GM12878 (cell line): ENCODE measurements around the gene RBM19. TPM values are rescaled to one million over a fixed set of nuclear protein-coding genes. Genes with fewer than 3 reads are reported as not detected.

Experiments used
- ATAC-seq: fragments of 200-7000 bp; cut with Tn5 transposase; 3 replicates; pipeline ENCODE4 v1.9.1; 2020; ENCODE audit warnings: mild to moderate bottlenecking, moderate library complexity
- BruUV-seq: library from RNA; stranded (reverse); fragments of 400-500 nt; replicated peaks from 2 replicates; lab custom pipeline; 2021; lab: Mats Ljungman, UMichigan
- CTCF ChIA-PET: fragments of 300-600 bp; sonication (Branson Sonifier 250); formaldehyde crosslinking; extraction: SDS; loops from one replicate; lab custom pipeline; 2021; ENCODE audit warnings: inconsistent platforms; lab: Yijun Ruan, JAX
- POLR2A ChIA-PET: fragments of 350-600 bp; formaldehyde crosslinking; extraction: SDS; loops from one replicate; lab custom pipeline; 2021; ENCODE audit warnings: inconsistent platforms; lab: Charles Lee
- RAD21 ChIA-PET: fragments of 300-600 bp; sonication (Branson Sonifier 250); formaldehyde crosslinking; loops from one replicate; lab custom pipeline; 2023; ENCODE audit warnings: antibody characterized with exemption; ENCODE audit not compliant: unreplicated experiment; lab: Charles Lee
- SMC1A ChIA-PET: fragments of 300-600 bp; sonication (Branson Sonifier 250); formaldehyde crosslinking; loops from one replicate; lab custom pipeline; 2023; ENCODE audit not compliant: unreplicated experiment, uncharacterized antibody; lab: Charles Lee
- DNase-seq: peaks from one replicate; pipeline ENCODE4 v3.0.0-alpha.2; 2011; ENCODE audit warnings: low read depth, low spot score
- FAIRE-seq: peaks from 3 replicates; lab custom pipeline; 2011; peaks lifted over from hg19 to GRCh38; lab: Jason Lieb, UNC
- H2AFZ ChIP-seq: 2 replicates; pipeline ENCODE4 v1.6.0; 2011; ENCODE audit warnings: low read depth, low read length, control low read depth; ENCODE audit not compliant: control insufficient read depth
- H3K27ac ChIP-seq: 2 replicates; pipeline ENCODE4 v1.5.1; 2011; ENCODE audit warnings: control low read depth; ENCODE audit not compliant: control insufficient read depth, insufficient read depth
- H3K27me3 ChIP-seq, 2 experiments: replicated peaks in 1 of 2; 2 replicates each; pipeline versions ENCODE4 v1.6.0 to v1.6.1; 2011; ENCODE audit warnings: low read length in 1 of 2; ENCODE audit not compliant: control insufficient read depth in 2 of 2, insufficient read depth in 2 of 2
- H3K36me3 ChIP-seq, 2 experiments: 2 replicates each; pipeline ENCODE4 v1.5.1; 2011; ENCODE audit warnings: low read length in 1 of 2; ENCODE audit not compliant: control insufficient read depth in 2 of 2, insufficient read depth in 2 of 2
- H3K4me1 ChIP-seq: 2 replicates; pipeline ENCODE4 v1.6.1; 2011; ENCODE audit warnings: mild to moderate bottlenecking, low read length, moderate library complexity, mixed read lengths; ENCODE audit not compliant: control insufficient read depth, insufficient read depth
- H3K4me2 ChIP-seq: 2 replicates; pipeline ENCODE4 v1.6.0; 2011; ENCODE audit warnings: control low read depth; ENCODE audit not compliant: control insufficient read depth, insufficient read depth
- H3K4me3 ChIP-seq: fragments of 200-600 bp; sonication (generic); 2 replicates; pipeline ENCODE4 v1.5.1; 2016
- H3K79me2 ChIP-seq: 2 replicates; pipeline ENCODE4 v1.6.0; 2011; ENCODE audit warnings: low read length; ENCODE audit not compliant: control insufficient read depth, insufficient read depth
- H3K9ac ChIP-seq: 2 replicates; pipeline ENCODE4 v1.8.0; 2011; ENCODE audit warnings: low read length, control low read depth, mixed read lengths; ENCODE audit not compliant: control insufficient read depth, insufficient read depth
- H3K9me3 ChIP-seq: replicated peaks from 3 replicates; pipeline ENCODE4 v1.5.1; 2011; ENCODE audit warnings: mild to moderate bottlenecking, low read length; ENCODE audit not compliant: control insufficient read depth, insufficient read depth
- H4K20me1 ChIP-seq: 2 replicates; pipeline ENCODE4 v1.6.0; 2011; ENCODE audit not compliant: control insufficient read depth, insufficient read depth
- CBX5 ChIP-seq: sonication (generic); IDR thresholded peaks from 2 replicates; pipeline ENCODE4 v1.6.1; 2016; ENCODE audit warnings: low read depth, moderate library complexity, mild to moderate bottlenecking, inconsistent platforms
- CEBPB ChIP-seq, 2 experiments: fragments of 150-350 bp in 1 of 2; IDR thresholded peaks; 2 replicates each; pipeline ENCODE4 v1.6.1; 2012 to 2014; ENCODE audit warnings: low read depth in 2 of 2, low read length in 2 of 2, borderline replicate concordance in 1 of 2, inconsistent platforms in 1 of 2
- CREM ChIP-seq: IDR thresholded peaks from 2 replicates; pipeline ENCODE4 v1.6.1; 2014; ENCODE audit warnings: antibody characterized with exemption, low read depth
- ETV6 ChIP-seq, 2 experiments: fragments of 450-650 bp in 1 of 2; IDR thresholded peaks in 1 of 2; conservative IDR thresholded peaks in 1 of 2; 2 replicates each; pipeline ENCODE4 v1.6.1; 2014; ENCODE audit warnings: antibody characterized with exemption in 1 of 2, borderline replicate concordance in 1 of 2, low read depth in 1 of 2, mild to moderate bottlenecking in 1 of 2, moderate library complexity in 1 of 2
- GABPA ChIP-seq: IDR thresholded peaks from 2 replicates; pipeline ENCODE4 v1.6.1; 2014; ENCODE audit warnings: antibody characterized with exemption, low read depth, mild to moderate bottlenecking, inconsistent platforms
- JUND ChIP-seq: IDR thresholded peaks from 2 replicates; pipeline ENCODE4 v1.6.1; 2012; ENCODE audit warnings: low read depth, mild to moderate bottlenecking, low read length, improper control_type of control experiment, moderate library complexity
- MAX ChIP-seq: IDR thresholded peaks from 2 replicates; pipeline ENCODE4 v1.6.1; 2012; ENCODE audit warnings: low read depth, low read length, improper control_type of control experiment
- MTA3 ChIP-seq: IDR thresholded peaks from 2 replicates; pipeline ENCODE4 v1.6.1; 2012; ENCODE audit warnings: low read length, inconsistent platforms, borderline replicate concordance
- MYC ChIP-seq: IDR thresholded peaks from 2 replicates; pipeline ENCODE4 v1.6.1; 2011; ENCODE audit warnings: mild to moderate bottlenecking, low read length, moderate library complexity, inconsistent platforms; ENCODE audit not compliant: insufficient read depth, insufficient replicate concordance, insufficient read length, severe bottlenecking
- PAX5 ChIP-seq: IDR thresholded peaks from 2 replicates; pipeline ENCODE4 v1.6.1; 2011; ENCODE audit warnings: low read depth, low read length, borderline replicate concordance
- PBX3 ChIP-seq: IDR thresholded peaks from 2 replicates; pipeline ENCODE4 v1.6.1; 2011; ENCODE audit warnings: mild to moderate bottlenecking, low read depth, low read length, moderate library complexity; ENCODE audit not compliant: insufficient replicate concordance
- POLR2A ChIP-seq: IDR thresholded peaks from 2 replicates; pipeline ENCODE4 v1.6.1; 2011; ENCODE audit warnings: low read depth, mild to moderate bottlenecking, low read length
- SUPT20H ChIP-seq: IDR thresholded peaks from 2 replicates; pipeline ENCODE4 v1.6.1; 2011; ENCODE audit warnings: low read depth, mild to moderate bottlenecking, low read length, moderate library complexity, borderline replicate concordance; ENCODE audit not compliant: control insufficient read depth
- TAF1 ChIP-seq: IDR thresholded peaks from 2 replicates; pipeline ENCODE4 v1.6.1; 2011; ENCODE audit warnings: mild to moderate bottlenecking, low read depth, low read length, borderline replicate concordance
- TCF12 ChIP-seq: IDR thresholded peaks from 2 replicates; pipeline ENCODE4 v1.6.1; 2011; ENCODE audit warnings: low read depth, mild to moderate bottlenecking, low read length
- YY1 ChIP-seq: IDR thresholded peaks from 2 replicates; pipeline ENCODE4 v1.6.1; 2011; ENCODE audit warnings: low read depth, mild to moderate bottlenecking, low read length
- ZNF217 ChIP-seq: fragments of 450-650 bp; IDR thresholded peaks from 2 replicates; pipeline ENCODE4 v1.6.1; 2017; ENCODE audit warnings: antibody characterized with exemption, mild to moderate bottlenecking
- WGBS: methylation state at CpG from one replicate; pipeline ENCODE4 v1.1.6; 2016; ENCODE audit warnings: low lambda C conversion rate; ENCODE audit not compliant: insufficient replicate concordance, insufficient coverage; ENCODE audit errors: missing lambda C conversion rate; 5-methylcytosine and 5-hydroxymethylcytosine counted together
- in situ Hi-C: fragments of 300-500 bp; cut with MboI; formaldehyde crosslinking; loops from 9 replicates; pipeline ENCODE4 v1.14.3; 2018; ENCODE audit warnings: mixed read lengths
- intact Hi-C: fragments of 100-400 bp; cut with micrococcal nuclease; formaldehyde crosslinking; loops from one replicate; pipeline ENCODE4 v1.14.2; 2022; ENCODE audit not compliant: unreplicated experiment
- polyA plus RNA-seq, 11 experiments: library from polyadenylated mRNA; depleted of rRNA in 4 of 11; unstranded in 6 of 11; stranded (reverse) in 5 of 11; fragments of >200 nt; fragmentation: Nextera tagmentation in 4 of 11; fragmentation: Illumina TruSeq in 1 of 11; extraction: Ambion mirVana in 4 of 11; extraction: Trizol in 1 of 11; gene quantifications; 1 replicate in 1 of 11; 2 replicates in 10 of 11; pipeline versions ENCODE4 v1.2.1 to v1.2.3, GENCODE V29; 2011 to 2016; ENCODE audit warnings: inconsistent platforms in 2 of 11, missing spikeins in 2 of 11, low read depth in 1 of 11
- total RNA-seq, 4 experiments: library from RNA; depleted of rRNA in 3 of 4; stranded (reverse); fragments of >200 nt in 3 of 4; fragmentation: Illumina TruSeq in 1 of 4; extraction: Trizol in 1 of 4; gene quantifications; 2 replicates each; pipeline versions ENCODE4 v1.2.1 to v1.2.3, GENCODE V29; 2013 to 2021
- TF ChIP-seq, protein P1 (sequence below): IDR thresholded peaks from 2 replicates; pipeline ENCODE4 v1.6.1; 2012; ENCODE audit warnings: improper control_type of control experiment, low read depth, low read length; ENCODE audit not compliant: insufficient replicate concordance

Gene RBM19
- total and polyA plus RNA-seq, 10 of the 15 experiments (the other 5 are each of a cell fraction or from before 2014, with no cell fraction given), result 4.2 to 42.9 (median 28.4) TPM

DNA sequence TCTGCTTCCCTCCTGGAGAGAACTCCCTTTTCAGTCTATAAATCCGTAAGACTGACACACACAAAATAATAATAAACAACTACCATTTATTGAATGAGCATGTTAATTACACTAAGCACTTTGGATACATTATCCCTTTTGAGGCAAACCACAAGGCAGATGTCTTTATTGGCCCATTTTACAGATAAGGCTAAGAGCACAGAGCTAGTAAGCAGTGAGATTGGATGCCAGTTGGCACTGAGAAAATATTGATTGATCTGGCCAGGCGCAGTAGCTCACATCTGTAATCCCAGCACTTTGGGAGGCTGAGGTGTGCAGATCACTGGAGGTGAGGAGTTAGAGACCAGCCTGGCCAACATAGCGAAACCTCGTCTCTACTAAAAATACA, 21.9 kb upstream of the RBM19 start:
- TF ChIP-seq MYC (no peak), TCF12 (no peak), ZNF217 (no peak), MAX (no peak), PBX3 (no peak), ETV6 (conservative IDR thresholded peaks at IDR 0.05 in 1 of 2, IDR thresholded peaks at IDR 0.05 in 1 of 2; ENCODE audit: borderline replicate concordance in 1 of 2, low read depth in 1 of 2) (no peak), CBX5 (no peak), SUPT20H (no peak), JUND (no peak), PAX5 (no peak), TAF1 (no peak), MTA3 (no peak), YY1 (no peak), CREM (no peak), CEBPB (IDR thresholded peaks at IDR 0.05; ENCODE audit: borderline replicate concordance in 1 of 2, low read depth in 2 of 2, low read length in 2 of 2) (no peak), GABPA (no peak), POLR2A (no peak)
- TF ChIP-seq, protein P1, sequence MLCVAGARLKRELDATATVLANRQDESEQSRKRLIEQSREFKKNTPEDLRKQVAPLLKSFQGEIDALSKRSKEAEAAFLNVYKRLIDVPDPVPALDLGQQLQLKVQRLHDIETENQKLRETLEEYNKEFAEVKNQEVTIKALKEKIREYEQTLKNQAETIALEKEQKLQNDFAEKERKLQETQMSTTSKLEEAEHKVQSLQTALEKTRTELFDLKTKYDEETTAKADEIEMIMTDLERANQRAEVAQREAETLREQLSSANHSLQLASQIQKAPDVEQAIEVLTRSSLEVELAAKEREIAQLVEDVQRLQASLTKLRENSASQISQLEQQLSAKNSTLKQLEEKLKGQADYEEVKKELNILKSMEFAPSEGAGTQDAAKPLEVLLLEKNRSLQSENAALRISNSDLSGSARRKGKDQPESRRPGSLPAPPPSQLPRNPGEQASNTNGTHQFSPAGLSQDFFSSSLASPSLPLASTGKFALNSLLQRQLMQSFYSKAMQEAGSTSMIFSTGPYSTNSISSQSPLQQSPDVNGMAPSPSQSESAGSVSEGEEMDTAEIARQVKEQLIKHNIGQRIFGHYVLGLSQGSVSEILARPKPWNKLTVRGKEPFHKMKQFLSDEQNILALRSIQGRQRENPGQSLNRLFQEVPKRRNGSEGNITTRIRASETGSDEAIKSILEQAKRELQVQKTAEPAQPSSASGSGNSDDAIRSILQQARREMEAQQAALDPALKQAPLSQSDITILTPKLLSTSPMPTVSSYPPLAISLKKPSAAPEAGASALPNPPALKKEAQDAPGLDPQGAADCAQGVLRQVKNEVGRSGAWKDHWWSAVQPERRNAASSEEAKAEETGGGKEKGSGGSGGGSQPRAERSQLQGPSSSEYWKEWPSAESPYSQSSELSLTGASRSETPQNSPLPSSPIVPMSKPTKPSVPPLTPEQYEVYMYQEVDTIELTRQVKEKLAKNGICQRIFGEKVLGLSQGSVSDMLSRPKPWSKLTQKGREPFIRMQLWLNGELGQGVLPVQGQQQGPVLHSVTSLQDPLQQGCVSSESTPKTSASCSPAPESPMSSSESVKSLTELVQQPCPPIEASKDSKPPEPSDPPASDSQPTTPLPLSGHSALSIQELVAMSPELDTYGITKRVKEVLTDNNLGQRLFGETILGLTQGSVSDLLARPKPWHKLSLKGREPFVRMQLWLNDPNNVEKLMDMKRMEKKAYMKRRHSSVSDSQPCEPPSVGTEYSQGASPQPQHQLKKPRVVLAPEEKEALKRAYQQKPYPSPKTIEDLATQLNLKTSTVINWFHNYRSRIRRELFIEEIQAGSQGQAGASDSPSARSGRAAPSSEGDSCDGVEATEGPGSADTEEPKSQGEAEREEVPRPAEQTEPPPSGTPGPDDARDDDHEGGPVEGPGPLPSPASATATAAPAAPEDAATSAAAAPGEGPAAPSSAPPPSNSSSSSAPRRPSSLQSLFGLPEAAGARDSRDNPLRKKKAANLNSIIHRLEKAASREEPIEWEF, result no peak
- TF ChIP-seq, all 136 proteins: peak for 0
- Histone ChIP-seq H3K4me2 (no peak overlapping the region), H3K27me3 (peaks cover 0 to 4% of the 10 kb centered on the region in 2 experiments; a peak in 1 of 4 replicates), H3K79me2 (no peaks in the 10 kb centered on the region), H4K20me1 (no peaks in the 10 kb centered on the region), H3K4me3 (no peak overlapping the region), H3K27ac (no peak overlapping the region), H3K9me3 (no peaks in the 10 kb centered on the region; the same call in 2 of the 3 replicates), H3K4me1 (no peaks in the 10 kb centered on the region), H3K9ac (no peak overlapping the region), H3K36me3 (no peaks in the 10 kb centered on the region), H2AFZ (no peak overlapping the region)
- no peak for DNase-seq
- ChIA-PET RAD21 (no interaction called here), CTCF (no interaction called here), POLR2A (no interaction called here), SMC1A (no interaction called here)
- ATAC-seq, result no peak
- FAIRE-seq, result no peak
- 26% methylated on average over 4 of the region's 4 CpGs for WGBS
- in situ Hi-C loops (loop anchor here (10.0 kb wide), 1 partner anchor 1927 kb away; no protein-coding TSS in a partner anchor), intact Hi-C loops (loop anchor here (10.0 kb wide), 1 partner anchor 667 kb away; no protein-coding TSS in a partner anchor)
- BruUV-seq, result no TSS peak
